SK-N-SH treated with all-trans-retinoic acid at 6 μM for 48 hours (cell line): ENCODE data around the gene EMB.
"Not testable (repeated sequence)": the region's sequence is repeated elsewhere in the genome, so short reads cannot be mapped to it uniquely, and the experiment has no call there.

Source experiments
- ATAC-seq: fragments of 200-7000 bp; cut with Tn5 transposase; 3 replicates; pipeline ENCODE4 v1.9.1; 2020; ENCODE audit warnings: mild to moderate bottlenecking, moderate library complexity
- ARNTL ChIP-seq: fragments of 450-650 bp; formaldehyde crosslinking; IDR thresholded peaks from 2 replicates; pipeline ENCODE4 v1.5.0; 2020; ENCODE audit warnings: low read depth, mild to moderate bottlenecking, moderate library complexity, borderline replicate concordance
- BACH2 ChIP-seq: fragments of 250-450 bp; sonication (Bioruptor Pico); IDR thresholded peaks from 2 replicates; pipeline ENCODE4 v1.9.0; 2021; ENCODE audit warnings: mild to moderate bottlenecking, borderline replicate concordance
- CSDC2 ChIP-seq: fragments of 250-450 bp; sonication (Bioruptor Pico); IDR thresholded peaks from 2 replicates; pipeline ENCODE4 v1.5.0; 2020; ENCODE audit warnings: mild to moderate bottlenecking, moderate library complexity
- GLIS3 ChIP-seq: fragments of 250-450 bp; sonication (Bioruptor Pico); IDR thresholded peaks from 2 replicates; pipeline ENCODE4 v1.5.0; 2020; ENCODE audit warnings: mild to moderate bottlenecking, moderate library complexity
- ISL1 ChIP-seq: fragments of 250-450 bp; sonication (Bioruptor Pico); IDR thresholded peaks from 2 replicates; pipeline ENCODE4 v2.1.2; 2022; ENCODE audit warnings: mild to moderate bottlenecking, moderate library complexity
- OSR1 ChIP-seq: fragments of 250-450 bp; sonication (Bioruptor Pico); IDR thresholded peaks from 2 replicates; pipeline ENCODE4 v1.8.0; 2022; ENCODE audit warnings: moderate library complexity, mild to moderate bottlenecking, inconsistent platforms
- PPARA ChIP-seq: fragments of 250-450 bp; sonication (Bioruptor Pico); IDR thresholded peaks from 2 replicates; pipeline ENCODE4 v1.5.0; 2020; ENCODE audit warnings: mild to moderate bottlenecking, borderline replicate concordance
- RARB ChIP-seq: fragments of 250-450 bp; sonication (Bioruptor Pico); IDR thresholded peaks from 2 replicates; pipeline ENCODE4 v1.8.0; 2021; ENCODE audit warnings: mild to moderate bottlenecking, moderate library complexity
- SNAI2 ChIP-seq: fragments of 250-450 bp; sonication (Bioruptor Pico); IDR thresholded peaks from 2 replicates; pipeline ENCODE4 v1.5.0; 2020; ENCODE audit warnings: mild to moderate bottlenecking, moderate library complexity
- TCF4 ChIP-seq: fragments of 250-450 bp; sonication (Bioruptor Pico); IDR thresholded peaks from 2 replicates; pipeline ENCODE4 v1.8.0; 2021; ENCODE audit warnings: mild to moderate bottlenecking, moderate library complexity, borderline replicate concordance
- TOX ChIP-seq: fragments of 250-450 bp; sonication (Bioruptor Pico); IDR thresholded peaks from 2 replicates; pipeline ENCODE4 v1.8.0; 2021; ENCODE audit warnings: mild to moderate bottlenecking, moderate library complexity, borderline replicate concordance
- ZC3H10 ChIP-seq: fragments of 250-450 bp; sonication (Bioruptor Pico); IDR thresholded peaks from 2 replicates; pipeline ENCODE4 v1.5.1; 2021; ENCODE audit warnings: mild to moderate bottlenecking, moderate library complexity
- ZFP3 ChIP-seq: fragments of 250-450 bp; sonication (Bioruptor Pico); IDR thresholded peaks from 2 replicates; pipeline ENCODE4 v1.5.0; 2020; ENCODE audit warnings: mild to moderate bottlenecking, moderate library complexity
- ZFP30 ChIP-seq: fragments of 450-650 bp; formaldehyde crosslinking; IDR thresholded peaks from 2 replicates; pipeline ENCODE4 v1.5.0; 2022; ENCODE audit warnings: mild to moderate bottlenecking, moderate library complexity
- ZNF565 ChIP-seq: fragments of 450-650 bp; formaldehyde crosslinking; conservative IDR thresholded peaks from 2 replicates; pipeline ENCODE4 v1.5.0; 2020; ENCODE audit warnings: low read depth, mild to moderate bottlenecking, moderate library complexity
- ZNF70 ChIP-seq: fragments of 450-650 bp; formaldehyde crosslinking; IDR thresholded peaks from 2 replicates; pipeline ENCODE4 v1.5.0; 2020; ENCODE audit warnings: mild to moderate bottlenecking, moderate library complexity
- ZNF8 ChIP-seq: fragments of 450-650 bp; formaldehyde crosslinking; IDR thresholded peaks from 2 replicates; pipeline ENCODE4 v1.5.0; 2020; ENCODE audit warnings: mild to moderate bottlenecking, moderate library complexity
- TF ChIP-seq, protein P1 (sequence below): fragments of 250-450 bp; sonication (Bioruptor Pico); IDR thresholded peaks from 2 replicates; pipeline ENCODE4 v1.5.0; 2020; ENCODE audit warnings: mild to moderate bottlenecking, moderate library complexity
- TF ChIP-seq, protein P2 (sequence below): fragments of 250-450 bp; sonication (Bioruptor Pico); IDR thresholded peaks from 2 replicates; pipeline ENCODE4 v1.5.1; 2021; ENCODE audit warnings: mild to moderate bottlenecking, moderate library complexity
- TF ChIP-seq, protein P3 (sequence below): fragments of 250-450 bp; sonication (Bioruptor Pico); IDR thresholded peaks from 2 replicates; pipeline ENCODE4 v1.8.0; 2020; ENCODE audit warnings: mild to moderate bottlenecking, moderate library complexity, borderline replicate concordance
- TF ChIP-seq, protein P4 (sequence below): fragments of 250-450 bp; sonication (Bioruptor Pico); IDR thresholded peaks from 2 replicates; pipeline ENCODE4 v1.5.1; 2020; ENCODE audit warnings: low read depth, mild to moderate bottlenecking, moderate library complexity

EMB gene

GRCh38 chr5:50415912-50416311, 25.2 kb downstream of the EMB start:
- TF ChIP-seq ZFP30 (CRISPR knock-in tag), result no peak
- TF ChIP-seq CSDC2 (CRISPR knock-in tag), result no peak
- TF ChIP-seq ZC3H10 (CRISPR knock-in tag), result no peak
- TF ChIP-seq ZNF8 (CRISPR knock-in tag), result no peak
- TF ChIP-seq ZNF70 (CRISPR knock-in tag), result no peak
- no peak for TF ChIP-seq ISL1 (CRISPR knock-in tag)
- no peak for TF ChIP-seq PPARA
- TF ChIP-seq RARB (CRISPR knock-in tag), result no peak
- TF ChIP-seq, protein P1, sequence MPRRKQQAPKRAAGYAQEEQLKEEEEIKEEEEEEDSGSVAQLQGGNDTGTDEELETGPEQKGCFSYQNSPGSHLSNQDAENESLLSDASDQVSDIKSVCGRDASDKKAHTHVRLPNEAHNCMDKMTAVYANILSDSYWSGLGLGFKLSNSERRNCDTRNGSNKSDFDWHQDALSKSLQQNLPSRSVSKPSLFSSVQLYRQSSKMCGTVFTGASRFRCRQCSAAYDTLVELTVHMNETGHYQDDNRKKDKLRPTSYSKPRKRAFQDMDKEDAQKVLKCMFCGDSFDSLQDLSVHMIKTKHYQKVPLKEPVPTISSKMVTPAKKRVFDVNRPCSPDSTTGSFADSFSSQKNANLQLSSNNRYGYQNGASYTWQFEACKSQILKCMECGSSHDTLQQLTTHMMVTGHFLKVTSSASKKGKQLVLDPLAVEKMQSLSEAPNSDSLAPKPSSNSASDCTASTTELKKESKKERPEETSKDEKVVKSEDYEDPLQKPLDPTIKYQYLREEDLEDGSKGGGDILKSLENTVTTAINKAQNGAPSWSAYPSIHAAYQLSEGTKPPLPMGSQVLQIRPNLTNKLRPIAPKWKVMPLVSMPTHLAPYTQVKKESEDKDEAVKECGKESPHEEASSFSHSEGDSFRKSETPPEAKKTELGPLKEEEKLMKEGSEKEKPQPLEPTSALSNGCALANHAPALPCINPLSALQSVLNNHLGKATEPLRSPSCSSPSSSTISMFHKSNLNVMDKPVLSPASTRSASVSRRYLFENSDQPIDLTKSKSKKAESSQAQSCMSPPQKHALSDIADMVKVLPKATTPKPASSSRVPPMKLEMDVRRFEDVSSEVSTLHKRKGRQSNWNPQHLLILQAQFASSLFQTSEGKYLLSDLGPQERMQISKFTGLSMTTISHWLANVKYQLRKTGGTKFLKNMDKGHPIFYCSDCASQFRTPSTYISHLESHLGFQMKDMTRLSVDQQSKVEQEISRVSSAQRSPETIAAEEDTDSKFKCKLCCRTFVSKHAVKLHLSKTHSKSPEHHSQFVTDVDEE (CRISPR knock-in tag), result no peak
- TF ChIP-seq BACH2 (CRISPR knock-in tag), result no peak
- ATAC-seq, result no peak

- ATAC-seq, result not testable (repeated sequence)
Observed at GRCh38 chr5:50410932-50411331, 30.2 kb downstream of the EMB start.

DNA sequence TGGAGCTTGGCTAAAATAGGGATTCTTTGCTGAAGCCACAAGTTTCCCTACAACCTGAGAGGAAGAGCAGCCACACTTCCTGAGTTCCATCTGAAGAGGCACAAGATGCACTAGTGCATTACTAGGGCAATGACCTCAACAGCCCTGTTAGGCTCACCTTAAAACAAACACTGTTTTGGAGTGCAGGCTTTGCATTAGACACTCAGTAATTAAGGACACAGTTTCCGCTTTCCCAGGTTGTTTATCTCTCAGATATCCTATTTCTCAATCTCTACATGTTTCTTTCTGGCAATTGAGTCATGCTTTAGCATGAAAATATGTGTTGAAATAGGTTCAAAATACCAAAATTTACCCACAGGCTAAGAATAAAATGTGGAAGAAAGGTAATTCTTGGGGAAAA, 34.2 kb downstream of the EMB start:
- ATAC-seq, result no peak
- TF ChIP-seq, protein P2, sequence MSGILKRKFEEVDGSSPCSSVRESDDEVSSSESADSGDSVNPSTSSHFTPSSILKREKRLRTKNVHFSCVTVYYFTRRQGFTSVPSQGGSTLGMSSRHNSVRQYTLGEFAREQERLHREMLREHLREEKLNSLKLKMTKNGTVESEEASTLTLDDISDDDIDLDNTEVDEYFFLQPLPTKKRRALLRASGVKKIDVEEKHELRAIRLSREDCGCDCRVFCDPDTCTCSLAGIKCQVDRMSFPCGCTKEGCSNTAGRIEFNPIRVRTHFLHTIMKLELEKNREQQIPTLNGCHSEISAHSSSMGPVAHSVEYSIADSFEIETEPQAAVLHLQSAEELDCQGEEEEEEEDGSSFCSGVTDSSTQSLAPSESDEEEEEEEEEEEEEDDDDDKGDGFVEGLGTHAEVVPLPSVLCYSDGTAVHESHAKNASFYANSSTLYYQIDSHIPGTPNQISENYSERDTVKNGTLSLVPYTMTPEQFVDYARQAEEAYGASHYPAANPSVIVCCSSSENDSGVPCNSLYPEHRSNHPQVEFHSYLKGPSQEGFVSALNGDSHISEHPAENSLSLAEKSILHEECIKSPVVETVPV (CRISPR knock-in tag), result no peak
- no peak for TF ChIP-seq ARNTL (CRISPR knock-in tag)
- TF ChIP-seq TOX (CRISPR knock-in tag), result no peak
- no peak for TF ChIP-seq PPARA
- TF ChIP-seq ISL1 (CRISPR knock-in tag), result no peak
- no peak for TF ChIP-seq BACH2 (CRISPR knock-in tag)
- TF ChIP-seq OSR1 (CRISPR knock-in tag), result no peak
- TF ChIP-seq ZNF8 (CRISPR knock-in tag), result no peak
- no peak for TF ChIP-seq ZFP30 (CRISPR knock-in tag)
- no peak for TF ChIP-seq ZFP3 (CRISPR knock-in tag)
- TF ChIP-seq SNAI2 (CRISPR knock-in tag), result no peak
- no peak for TF ChIP-seq ZNF70 (CRISPR knock-in tag)
- TF ChIP-seq, protein P3, sequence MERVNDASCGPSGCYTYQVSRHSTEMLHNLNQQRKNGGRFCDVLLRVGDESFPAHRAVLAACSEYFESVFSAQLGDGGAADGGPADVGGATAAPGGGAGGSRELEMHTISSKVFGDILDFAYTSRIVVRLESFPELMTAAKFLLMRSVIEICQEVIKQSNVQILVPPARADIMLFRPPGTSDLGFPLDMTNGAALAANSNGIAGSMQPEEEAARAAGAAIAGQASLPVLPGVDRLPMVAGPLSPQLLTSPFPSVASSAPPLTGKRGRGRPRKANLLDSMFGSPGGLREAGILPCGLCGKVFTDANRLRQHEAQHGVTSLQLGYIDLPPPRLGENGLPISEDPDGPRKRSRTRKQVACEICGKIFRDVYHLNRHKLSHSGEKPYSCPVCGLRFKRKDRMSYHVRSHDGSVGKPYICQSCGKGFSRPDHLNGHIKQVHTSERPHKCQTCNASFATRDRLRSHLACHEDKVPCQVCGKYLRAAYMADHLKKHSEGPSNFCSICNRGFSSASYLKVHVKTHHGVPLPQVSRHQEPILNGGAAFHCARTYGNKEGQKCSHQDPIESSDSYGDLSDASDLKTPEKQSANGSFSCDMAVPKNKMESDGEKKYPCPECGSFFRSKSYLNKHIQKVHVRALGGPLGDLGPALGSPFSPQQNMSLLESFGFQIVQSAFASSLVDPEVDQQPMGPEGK (CRISPR knock-in tag), result no peak
- no peak for TF ChIP-seq ZC3H10 (CRISPR knock-in tag)
- TF ChIP-seq TCF4, result no peak
- TF ChIP-seq RARB (CRISPR knock-in tag), result no peak
- TF ChIP-seq, protein P1 (CRISPR knock-in tag), result no peak
- no peak for TF ChIP-seq GLIS3 (CRISPR knock-in tag)
- TF ChIP-seq ZNF565 (CRISPR knock-in tag), result no peak
- TF ChIP-seq, protein P4, sequence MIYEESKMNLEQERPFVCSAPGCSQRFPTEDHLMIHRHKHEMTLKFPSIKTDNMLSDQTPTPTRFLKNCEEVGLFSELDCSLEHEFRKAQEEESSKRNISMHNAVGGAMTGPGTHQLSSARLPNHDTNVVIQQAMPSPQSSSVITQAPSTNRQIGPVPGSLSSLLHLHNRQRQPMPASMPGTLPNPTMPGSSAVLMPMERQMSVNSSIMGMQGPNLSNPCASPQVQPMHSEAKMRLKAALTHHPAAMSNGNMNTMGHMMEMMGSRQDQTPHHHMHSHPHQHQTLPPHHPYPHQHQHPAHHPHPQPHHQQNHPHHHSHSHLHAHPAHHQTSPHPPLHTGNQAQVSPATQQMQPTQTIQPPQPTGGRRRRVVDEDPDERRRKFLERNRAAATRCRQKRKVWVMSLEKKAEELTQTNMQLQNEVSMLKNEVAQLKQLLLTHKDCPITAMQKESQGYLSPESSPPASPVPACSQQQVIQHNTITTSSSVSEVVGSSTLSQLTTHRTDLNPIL (CRISPR knock-in tag), result no peak
